ENCODE results near the gene MICA. TPM values are rescaled to one million over a fixed set of nuclear protein-coding genes. Genes with fewer than 3 reads are reported as not detected.

Gene MICA
- total and polyA plus RNA-seq, 9 of the 15 experiments (the other 6 are each of a cell fraction or from before 2014, with no cell fraction given): 11.8 to 24.6 (median 16.7) TPM

DNA sequence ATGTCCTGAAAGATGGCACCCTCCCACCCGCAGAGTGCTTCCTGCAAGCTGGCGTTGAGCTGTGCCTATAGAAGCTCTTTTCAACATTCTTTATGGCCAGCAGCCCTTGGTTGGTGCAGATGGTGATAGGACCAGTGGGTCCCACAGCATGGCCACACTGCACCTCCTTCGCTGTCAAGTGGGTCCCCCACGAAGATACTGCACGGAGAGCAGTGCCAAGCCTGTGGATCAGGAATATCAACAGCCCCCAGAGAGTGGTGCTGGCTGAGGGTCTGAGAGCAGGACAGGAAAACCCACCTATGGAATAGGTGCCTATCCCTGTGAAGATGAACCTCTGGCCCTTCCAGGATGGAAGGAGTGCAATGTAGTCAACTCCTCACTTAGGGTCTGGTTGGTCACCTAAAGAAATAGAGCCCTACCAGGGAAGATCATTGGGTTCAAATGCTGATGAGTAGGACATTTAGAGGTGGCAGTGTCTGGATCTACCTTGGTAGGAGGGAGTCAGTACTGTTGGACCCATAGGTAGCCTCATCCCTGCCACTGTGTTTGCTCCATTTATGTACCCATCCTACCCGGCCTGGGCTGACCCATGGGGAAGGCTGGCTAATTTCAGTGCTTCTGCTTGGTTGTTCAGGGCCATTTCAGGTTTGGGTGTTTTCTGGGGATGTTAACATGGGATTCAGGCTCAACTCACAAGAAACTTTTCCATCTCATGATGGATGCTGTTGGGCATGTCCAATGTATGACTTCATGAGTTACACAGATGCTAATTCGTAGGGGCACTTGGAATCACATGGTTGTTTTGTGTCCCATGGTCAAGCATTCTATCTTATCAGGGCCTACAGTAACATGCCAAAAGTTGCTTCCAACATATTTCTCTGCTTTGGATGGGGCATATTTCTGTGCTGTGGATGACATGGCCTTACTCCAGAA is 61.1 kb downstream of the MICA start:
- H3K79me2 ChIP-seq (ENCODE audit: control insufficient read depth, insufficient read depth, low read length): no peaks in the 10 kb centered on the region
- H4K20me1 ChIP-seq (replicated peaks; ENCODE audit: control insufficient read depth, insufficient read depth, low read length): 0 out of 2 replicates have a peak, but pooled peaks cover 10% of the 10 kb centered on the region
- H3K4me2 ChIP-seq (ENCODE audit: insufficient read depth, low read length): no peak overlapping the region
- H3K36me3 ChIP-seq (ENCODE audit: control insufficient read depth, insufficient read depth, low read length): no peaks in the 10 kb centered on the region
- in situ Hi-C loops (cut with MboI): no loop called here
- ATAC-seq (no peak), FAIRE-seq (no peak), DNase-seq (ENCODE audit: extremely low read depth in 1 of 4, low spot score in 3 of 4) (no peak)
- no peaks in the 10 kb centered on the region for H3K9me3 ChIP-seq (replicated peaks; ENCODE audit: control insufficient read depth, insufficient read depth, low read depth, low read length)
- BruUV-seq (replicated peaks): no TSS peak
- intact Hi-C loops (cut with micrococcal nuclease): no loop called here
- H3K4me1 ChIP-seq (replicated peaks in 1 of 2; ENCODE audit: control insufficient read depth in 2 of 2, insufficient read depth in 2 of 2, low read length in 2 of 2): peaks cover 0 to 6% of the 10 kb centered on the region in 2 experiments; a peak in 3 of 5 replicates
- no peak overlapping the region for H3K9ac ChIP-seq (ENCODE audit: insufficient read depth in 1 of 2, low read depth in 2 of 2, low read length in 2 of 2)
- H2AFZ ChIP-seq (ENCODE audit: low read depth, low read length): no peak overlapping the region
- H3K4me3 ChIP-seq: no peak overlapping the region
- no peak overlapping the region for H3K27ac ChIP-seq (ENCODE audit: extremely low read depth, low read depth, low read length)
- under 1% methylated on average over 7 of the region's 7 CpGs for WGBS (ENCODE audit: insufficient coverage, low coverage, missing lambda C conversion rate)
- peaks cover 31 to 56% of the 10 kb centered on the region in 2 experiments; a peak in 4 of 5 replicates for H3K27me3 ChIP-seq (ENCODE audit: control insufficient read depth in 2 of 2, insufficient read depth in 2 of 2, low read length in 2 of 2)
- POLR2A ChIA-PET: no interaction called here
- CTCF ChIA-PET (ENCODE audit: low intra/inter-chr PET ratio): no interaction called here
- no peaks in the 10 kb centered on the region for H3K9me1 ChIP-seq (ENCODE audit: control insufficient read depth, insufficient read depth, low read length)
- TF ChIP-seq TOE1 (IDR thresholded peaks at IDR 0.05; ENCODE audit: borderline replicate concordance) (no peak), TOE1 (CRISPR knock-in tag; IDR thresholded peaks at IDR 0.05; ENCODE audit: borderline replicate concordance, low read depth) (no peak), THAP12 (CRISPR knock-in tag; IDR thresholded peaks at IDR 0.05) (no peak), RAD51 (IDR thresholded peaks at IDR 0.05; ENCODE audit: borderline replicate concordance, low read depth) (no peak), TRIM24 (IDR thresholded peaks at IDR 0.05) (no peak), BACH1 (tag; IDR thresholded peaks at IDR 0.05) (no peak), NR0B1 (IDR thresholded peaks at IDR 0.05; ENCODE audit: partially characterized antibody) (no peak), THRB (CRISPR knock-in tag; conservative IDR thresholded peaks at IDR 0.05) (no peak), ZNF583 (CRISPR knock-in tag; IDR thresholded peaks at IDR 0.05) (no peak), SIN3A (IDR thresholded peaks at IDR 0.05; ENCODE audit: borderline replicate concordance in 2 of 2, control insufficient read depth in 1 of 2, low read depth in 2 of 2, low read length in 2 of 2) (no peak)
- TF ChIP-seq, protein P1, sequence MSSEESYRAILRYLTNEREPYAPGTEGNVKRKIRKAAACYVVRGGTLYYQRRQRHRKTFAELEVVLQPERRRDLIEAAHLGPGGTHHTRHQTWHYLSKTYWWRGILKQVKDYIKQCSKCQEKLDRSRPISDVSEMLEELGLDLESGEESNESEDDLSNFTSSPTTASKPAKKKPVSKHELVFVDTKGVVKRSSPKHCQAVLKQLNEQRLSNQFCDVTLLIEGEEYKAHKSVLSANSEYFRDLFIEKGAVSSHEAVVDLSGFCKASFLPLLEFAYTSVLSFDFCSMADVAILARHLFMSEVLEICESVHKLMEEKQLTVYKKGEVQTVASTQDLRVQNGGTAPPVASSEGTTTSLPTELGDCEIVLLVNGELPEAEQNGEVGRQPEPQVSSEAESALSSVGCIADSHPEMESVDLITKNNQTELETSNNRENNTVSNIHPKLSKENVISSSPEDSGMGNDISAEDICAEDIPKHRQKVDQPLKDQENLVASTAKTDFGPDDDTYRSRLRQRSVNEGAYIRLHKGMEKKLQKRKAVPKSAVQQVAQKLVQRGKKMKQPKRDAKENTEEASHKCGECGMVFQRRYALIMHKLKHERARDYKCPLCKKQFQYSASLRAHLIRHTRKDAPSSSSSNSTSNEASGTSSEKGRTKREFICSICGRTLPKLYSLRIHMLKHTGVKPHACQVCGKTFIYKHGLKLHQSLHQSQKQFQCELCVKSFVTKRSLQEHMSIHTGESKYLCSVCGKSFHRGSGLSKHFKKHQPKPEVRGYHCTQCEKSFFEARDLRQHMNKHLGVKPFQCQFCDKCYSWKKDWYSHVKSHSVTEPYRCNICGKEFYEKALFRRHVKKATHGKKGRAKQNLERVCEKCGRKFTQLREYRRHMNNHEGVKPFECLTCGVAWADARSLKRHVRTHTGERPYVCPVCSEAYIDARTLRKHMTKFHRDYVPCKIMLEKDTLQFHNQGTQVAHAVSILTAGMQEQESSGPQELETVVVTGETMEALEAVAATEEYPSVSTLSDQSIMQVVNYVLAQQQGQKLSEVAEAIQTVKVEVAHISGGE (CRISPR knock-in tag; IDR thresholded peaks at IDR 0.05): no peak
